HG03378 (cell line): Measurements from ENCODE around the gene MAN1A2.
"Not testable (repeated sequence)": the region's sequence is repeated elsewhere in the genome, so short reads cannot be mapped to it uniquely, and the experiment has no call there.

ENCODE experiments used
- ATAC-seq: cut with Tn5 transposase; IDR thresholded peaks from one replicate; pipeline ENCODE4 v1.9.1; 2021; ENCODE audit warnings: mild to moderate bottlenecking, moderate library complexity; ENCODE audit not compliant: unreplicated experiment

The MAN1A2 gene

GRCh38 chr1:117555806-117556205, 188.6 kb downstream of the MAN1A2 start:
- ATAC-seq = no peak

- no peak for ATAC-seq
These were observed 189.1 kb downstream of the MAN1A2 start for GRCh38 chr1:117556341-117556740.

- ATAC-seq = no peak
These were observed 189.7 kb downstream of the MAN1A2 start for GRCh38 chr1:117556976-117557375.

- not testable (repeated sequence) for ATAC-seq
These were observed 191.2 kb downstream of the MAN1A2 start for GRCh38 chr1:117558451-117558850.

- ATAC-seq = no peak
These were observed 191.9 kb downstream of the MAN1A2 start for GRCh38 chr1:117559139-117559538.

GRCh38 chr1:117559985-117560384, 192.7 kb downstream of the MAN1A2 start:
- ATAC-seq = no peak

- no peak for ATAC-seq
These were observed 193.8 kb downstream of the MAN1A2 start for GRCh38 chr1:117561071-117561470.

- no peak for ATAC-seq
These were observed 194.3 kb downstream of the MAN1A2 start for GRCh38 chr1:117561551-117561950.

GRCh38 chr1:117562581-117563491, 195.6 kb downstream of the MAN1A2 start:
- no peak for ATAC-seq

- ATAC-seq = no peak
These were observed 196.2 kb downstream of the MAN1A2 start for GRCh38 chr1:117563492-117563875.

GRCh38 chr1:117564227-117565075, 197.2 kb downstream of the MAN1A2 start:
- no peak for ATAC-seq

GRCh38 chr1:117565076-117565556, 197.9 kb downstream of the MAN1A2 start:
- ATAC-seq = no peak

- ATAC-seq = no peak
These were observed 198.7 kb downstream of the MAN1A2 start for GRCh38 chr1:117565745-117566455.

- no peak for ATAC-seq
These were observed 199.3 kb downstream of the MAN1A2 start for GRCh38 chr1:117566556-117566955.

- no peak for ATAC-seq
These were observed 200.2 kb downstream of the MAN1A2 start for GRCh38 chr1:117567435-117567834.

- ATAC-seq = no peak
These were observed 200.7 kb downstream of the MAN1A2 start for GRCh38 chr1:117567976-117568375.

GRCh38 chr1:117568999-117569398, 201.8 kb downstream of the MAN1A2 start:
- no peak for ATAC-seq

GRCh38 chr1:117569856-117570255, 202.6 kb downstream of the MAN1A2 start:
- no peak for ATAC-seq

- no peak for ATAC-seq
These were observed 203.8 kb downstream of the MAN1A2 start for GRCh38 chr1:117570988-117571409.

- ATAC-seq = no peak
These were observed 204.2 kb downstream of the MAN1A2 start for GRCh38 chr1:117571496-117571895.

- no peak for ATAC-seq
These were observed 205.3 kb downstream of the MAN1A2 start for GRCh38 chr1:117572546-117572945.
